Measurements from ENCODE around the gene NSFL1C. TPM values are rescaled to one million over a fixed set of nuclear protein-coding genes. Genes with fewer than 3 reads are reported as not detected.

NSFL1C gene
- total and polyA plus RNA-seq, 9 donors = 28.9 to 82.2 (median 70.3) TPM

GRCh38 chr20:1430004-1430451, 36.6 kb downstream of the NSFL1C start:
- Histone ChIP-seq H3K4me3 (ENCODE audit: low read length) (no peak overlapping the region), H3K27me3 (ENCODE audit: control insufficient read depth, insufficient read depth, low read length) (peaks cover 2% of the 10 kb centered on the region), H3K9me3 (replicated peaks; ENCODE audit: control insufficient read depth, low read depth, low read length) (no peaks in the 10 kb centered on the region), H3K27ac (ENCODE audit: low read length) (peak overlapping the region; percentile 6), H3K36me3 (ENCODE audit: control insufficient read depth, insufficient read depth, low read length) (no peaks in the 10 kb centered on the region), H3K4me1 (ENCODE audit: control insufficient read depth, insufficient read depth, low read length) (no peaks in the 10 kb centered on the region)
- DNase-seq = peak; percentile 68
- WGBS (ENCODE audit: insufficient coverage) = no CpG with 5 or more reads among the region's 1 CpG

GRCh38 chr20:1429143-1429728, 37.4 kb downstream of the NSFL1C start:
- Histone ChIP-seq H3K27me3 (ENCODE audit: control insufficient read depth, insufficient read depth, low read length) (peaks cover 2% of the 10 kb centered on the region), H3K36me3 (ENCODE audit: control insufficient read depth, insufficient read depth, low read length) (no peaks in the 10 kb centered on the region), H3K4me1 (ENCODE audit: control insufficient read depth, insufficient read depth, low read length) (no peaks in the 10 kb centered on the region), H3K4me3 (ENCODE audit: low read length) (no peak overlapping the region), H3K27ac (ENCODE audit: low read length) (no peak overlapping the region), H3K9me3 (replicated peaks; ENCODE audit: control insufficient read depth, low read depth, low read length) (no peaks in the 10 kb centered on the region)
- no CpG with 5 or more reads among the region's 4 CpGs for WGBS (ENCODE audit: insufficient coverage)
- no peak for DNase-seq

GRCh38 chr20:1427457-1428054, 39.1 kb downstream of the NSFL1C start:
- no peaks in the 10 kb centered on the region for H3K36me3 ChIP-seq (ENCODE audit: control insufficient read depth, insufficient read depth, low read length)
- no peaks in the 10 kb centered on the region for H3K9me3 ChIP-seq (replicated peaks; ENCODE audit: control insufficient read depth, low read depth, low read length)
- H3K4me3 ChIP-seq (ENCODE audit: low read length) = no peak overlapping the region
- peaks cover 2% of the 10 kb centered on the region for H3K27me3 ChIP-seq (ENCODE audit: control insufficient read depth, insufficient read depth, low read length)
- H3K4me1 ChIP-seq (ENCODE audit: control insufficient read depth, insufficient read depth, low read length) = no peaks in the 10 kb centered on the region
- WGBS (ENCODE audit: insufficient coverage) = no CpG with 5 or more reads among the region's 3 CpGs
- H3K27ac ChIP-seq (ENCODE audit: low read length) = no peak overlapping the region
- DNase-seq = no peak

GRCh38 chr20:1426231-1426849, 40.3 kb downstream of the NSFL1C start:
- WGBS (ENCODE audit: insufficient coverage) = 33% methylated on average over 2 of the region's 4 CpGs
- no peaks in the 10 kb centered on the region for H3K4me1 ChIP-seq (ENCODE audit: control insufficient read depth, insufficient read depth, low read length)
- H3K4me3 ChIP-seq (ENCODE audit: low read length) = no peak overlapping the region
- H3K27ac ChIP-seq (ENCODE audit: low read length) = no peak overlapping the region
- DNase-seq = no peak
- no peaks in the 10 kb centered on the region for H3K9me3 ChIP-seq (replicated peaks; ENCODE audit: control insufficient read depth, low read depth, low read length)
- H3K36me3 ChIP-seq (ENCODE audit: control insufficient read depth, insufficient read depth, low read length) = no peaks in the 10 kb centered on the region
- H3K27me3 ChIP-seq (ENCODE audit: control insufficient read depth, insufficient read depth, low read length) = peaks cover 2% of the 10 kb centered on the region

GRCh38 chr20:1424336-1424735, 42.3 kb downstream of the NSFL1C start:
- no peak for DNase-seq
- Histone ChIP-seq H3K36me3 (ENCODE audit: control insufficient read depth, insufficient read depth, low read length) (no peaks in the 10 kb centered on the region), H3K4me3 (ENCODE audit: low read length) (no peak overlapping the region), H3K27ac (ENCODE audit: low read length) (no peak overlapping the region), H3K4me1 (ENCODE audit: control insufficient read depth, insufficient read depth, low read length) (no peaks in the 10 kb centered on the region), H3K27me3 (ENCODE audit: control insufficient read depth, insufficient read depth, low read length) (peaks cover 2% of the 10 kb centered on the region), H3K9me3 (replicated peaks; ENCODE audit: control insufficient read depth, low read depth, low read length) (peaks cover 4% of the 10 kb centered on the region)
- WGBS (ENCODE audit: insufficient coverage) = no CpG with 5 or more reads among the region's 1 CpG

GRCh38 chr20:1423625-1424106, 43.0 kb downstream of the NSFL1C start:
- Histone ChIP-seq H3K27ac (ENCODE audit: low read length) (no peak overlapping the region), H3K9me3 (replicated peaks; ENCODE audit: control insufficient read depth, low read depth, low read length) (peaks cover 4% of the 10 kb centered on the region), H3K27me3 (ENCODE audit: control insufficient read depth, insufficient read depth, low read length) (peaks cover 2% of the 10 kb centered on the region), H3K4me1 (ENCODE audit: control insufficient read depth, insufficient read depth, low read length) (no peaks in the 10 kb centered on the region), H3K36me3 (ENCODE audit: control insufficient read depth, insufficient read depth, low read length) (no peaks in the 10 kb centered on the region), H3K4me3 (ENCODE audit: low read length) (no peak overlapping the region)
- peak; percentile 32 for DNase-seq
- WGBS (ENCODE audit: insufficient coverage) = 41% methylated on average over 5 of the region's 7 CpGs

- DNase-seq = no peak
- H3K4me1 ChIP-seq (ENCODE audit: control insufficient read depth, insufficient read depth, low read length) = no peaks in the 10 kb centered on the region
- H3K9me3 ChIP-seq (replicated peaks; ENCODE audit: control insufficient read depth, low read depth, low read length) = peaks cover 4% of the 10 kb centered on the region
- H3K4me3 ChIP-seq (ENCODE audit: low read length) = no peak overlapping the region
- no peaks in the 10 kb centered on the region for H3K36me3 ChIP-seq (ENCODE audit: control insufficient read depth, insufficient read depth, low read length)
- H3K27me3 ChIP-seq (ENCODE audit: control insufficient read depth, insufficient read depth, low read length) = peaks cover 2% of the 10 kb centered on the region
- H3K27ac ChIP-seq (ENCODE audit: low read length) = no peak overlapping the region
- WGBS (ENCODE audit: insufficient coverage) = 89% methylated on average over 4 of the region's 6 CpGs
Observed at GRCh38 chr20:1423206-1423605, 43.4 kb downstream of the NSFL1C start.

- 37% methylated on average over 2 of the region's 3 CpGs for WGBS (ENCODE audit: insufficient coverage)
Observed at GRCh38 chr20:1422753-1423152, 43.9 kb downstream of the NSFL1C start.

GRCh38 chr20:1420066-1420465, 46.6 kb downstream of the NSFL1C start:
- Histone ChIP-seq H3K36me3 (ENCODE audit: control insufficient read depth, insufficient read depth, low read length) (no peaks in the 10 kb centered on the region), H3K27ac (ENCODE audit: low read length) (no peak overlapping the region), H3K4me1 (ENCODE audit: control insufficient read depth, insufficient read depth, low read length) (no peaks in the 10 kb centered on the region), H3K27me3 (ENCODE audit: control insufficient read depth, insufficient read depth, low read length) (peaks cover 11% of the 10 kb centered on the region), H3K4me3 (ENCODE audit: low read length) (no peak overlapping the region), H3K9me3 (replicated peaks; ENCODE audit: control insufficient read depth, low read depth, low read length) (peaks cover 4% of the 10 kb centered on the region)
- no peak for DNase-seq
- 83% methylated on average over 1 of the region's 4 CpGs for WGBS (ENCODE audit: insufficient coverage)

More at GRCh38 chr20:1422753-1423152, 43.9 kb downstream of the NSFL1C start:
- no peaks in the 10 kb centered on the region for H3K36me3 ChIP-seq (ENCODE audit: control insufficient read depth, insufficient read depth, low read length)
- peaks cover 4% of the 10 kb centered on the region for H3K9me3 ChIP-seq (replicated peaks; ENCODE audit: control insufficient read depth, low read depth, low read length)
- H3K27ac ChIP-seq (ENCODE audit: low read length) = no peak overlapping the region
- no peak for DNase-seq
- H3K27me3 ChIP-seq (ENCODE audit: control insufficient read depth, insufficient read depth, low read length) = peaks cover 5% of the 10 kb centered on the region
- no peak overlapping the region for H3K4me3 ChIP-seq (ENCODE audit: low read length)
- H3K4me1 ChIP-seq (ENCODE audit: control insufficient read depth, insufficient read depth, low read length) = no peaks in the 10 kb centered on the region

GRCh38 chr20:1418350-1418749, 48.3 kb downstream of the NSFL1C start:
- DNase-seq = no peak
- Histone ChIP-seq H3K27ac (ENCODE audit: low read length) (no peak overlapping the region), H3K4me3 (ENCODE audit: low read length) (no peak overlapping the region), H3K9me3 (replicated peaks; ENCODE audit: control insufficient read depth, low read depth, low read length) (peaks cover 4% of the 10 kb centered on the region), H3K36me3 (ENCODE audit: control insufficient read depth, insufficient read depth, low read length) (no peaks in the 10 kb centered on the region), H3K27me3 (ENCODE audit: control insufficient read depth, insufficient read depth, low read length) (peaks cover 11% of the 10 kb centered on the region), H3K4me1 (ENCODE audit: control insufficient read depth, insufficient read depth, low read length) (no peaks in the 10 kb centered on the region)
- WGBS (ENCODE audit: insufficient coverage) = no CpG with 5 or more reads among the region's 3 CpGs

All from muscle of leg (tissue), 11 donors.